GM19468 (cell line): ENCODE measurements around the gene MYO18B.

ENCODE experiments used
- ATAC-seq: cut with Tn5 transposase; IDR thresholded peaks from one replicate; pipeline ENCODE4 v1.9.1; 2021; ENCODE audit warnings: mild to moderate bottlenecking, moderate library complexity, moderate number of reproducible peaks; ENCODE audit not compliant: unreplicated experiment; ENCODE audit errors: extremely low read depth

Gene MYO18B

GRCh38 chr22:26057731-26058130 lies 315.7 kb downstream of the MYO18B start:
- ATAC-seq = no peak

GRCh38 chr22:26064048-26064447 lies 322.1 kb downstream of the MYO18B start:
- no peak for ATAC-seq

- ATAC-seq = no peak
Observed at GRCh38 chr22:26065847-26066246, 323.9 kb downstream of the MYO18B start.

- ATAC-seq = no peak
Observed at GRCh38 chr22:26066534-26066933, 324.5 kb downstream of the MYO18B start.

DNA sequence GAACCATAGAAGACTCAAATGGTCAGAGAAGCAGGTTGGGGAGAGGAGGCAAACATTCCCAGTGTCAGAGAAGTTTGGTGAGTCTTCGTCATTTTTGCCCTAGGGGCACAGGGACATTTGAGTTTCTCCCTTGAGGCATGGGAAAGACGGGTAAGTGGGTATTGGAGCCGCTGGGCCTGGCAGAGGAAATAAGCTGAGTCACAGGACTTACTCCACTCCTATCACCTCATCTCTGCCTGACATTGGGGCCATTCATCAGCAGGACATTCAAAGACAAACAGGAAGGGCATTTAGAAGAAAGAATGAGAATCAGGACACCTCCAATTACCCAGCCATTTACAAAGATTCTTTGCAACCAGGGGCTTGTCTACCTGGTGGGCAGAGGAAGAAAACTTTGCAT lies 326.6 kb downstream of the MYO18B start:
- ATAC-seq = no peak

DNA sequence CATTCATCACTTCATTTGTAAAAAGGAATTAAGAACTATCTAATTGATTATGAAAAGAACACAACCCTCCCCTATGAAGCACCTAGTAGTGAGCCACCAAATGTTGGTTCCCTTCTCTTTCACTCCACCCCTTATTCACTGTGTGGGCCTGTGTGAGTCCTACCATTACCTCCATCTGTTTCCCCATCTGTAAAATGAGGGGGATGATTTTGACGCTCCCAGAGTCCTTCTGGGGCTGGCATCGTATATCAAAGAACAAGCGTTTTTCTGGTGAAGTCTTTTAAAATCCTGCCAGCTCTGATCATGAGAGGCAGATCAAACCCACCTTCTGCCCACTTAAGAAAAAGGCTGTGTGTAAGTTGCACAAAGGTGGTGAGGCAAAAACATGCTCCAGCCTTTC lies 330.6 kb downstream of the MYO18B start:
- ATAC-seq = no peak

DNA sequence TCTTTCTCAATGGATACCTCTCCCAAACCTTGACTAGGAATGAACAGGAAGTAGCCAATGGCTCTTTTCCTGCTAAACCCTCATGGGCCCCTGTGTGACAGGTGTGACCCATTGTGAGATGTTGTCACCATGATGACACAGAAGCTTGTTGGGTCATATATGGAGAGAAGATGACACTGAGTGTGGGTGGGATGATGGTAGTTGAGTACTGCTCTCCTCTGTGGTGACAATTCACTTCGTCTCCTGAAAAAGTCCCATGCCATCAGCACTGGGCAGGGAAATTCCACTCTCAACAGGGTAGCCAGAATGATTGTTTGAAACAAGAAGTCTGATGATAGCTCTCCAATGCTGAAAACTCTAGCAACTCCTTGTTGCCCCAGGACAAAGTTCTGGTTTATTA lies 333.3 kb downstream of the MYO18B start:
- no peak for ATAC-seq

GRCh38 chr22:26079009-26079408 lies 337.0 kb downstream of the MYO18B start:
- no peak for ATAC-seq
